ENCODE results near the gene PTPN23. TPM values are rescaled to one million over a fixed set of nuclear protein-coding genes. Genes with fewer than 3 reads are reported as not detected.
"Not testable (repeated sequence)": the region's sequence is repeated elsewhere in the genome, so short reads cannot be mapped to it uniquely, and the experiment has no call there.

PTPN23 gene
- total RNA-seq, 1 experiment from 2014 or later, result 6.8 TPM

GRCh38 chr3:47440131-47440530, 59.3 kb downstream of the PTPN23 start:
- no peaks in the 10 kb centered on the region for H3K9me3 ChIP-seq (replicated peaks)
- no peak overlapping the region for H3K4me3 ChIP-seq
- no peaks in the 10 kb centered on the region for H3K4me1 ChIP-seq (replicated peaks)
- DNase-seq (ENCODE audit: low read depth in 1 of 2, low spot score in 2 of 2), result no peak
- H3K27me3 ChIP-seq (replicated peaks), result no peaks in the 10 kb centered on the region
- no peaks in the 10 kb centered on the region for H3K36me3 ChIP-seq
- H3K27ac ChIP-seq, result no peak overlapping the region

- no peak overlapping the region for H3K27ac ChIP-seq
- DNase-seq (ENCODE audit: low read depth in 1 of 2, low spot score in 2 of 2), result no peak
Measured at GRCh38 chr3:47441796-47442551, 61.2 kb downstream of the PTPN23 start.

GRCh38 chr3:47443611-47443995, 62.8 kb downstream of the PTPN23 start:
- no peak overlapping the region for H3K4me3 ChIP-seq
- no peaks in the 10 kb centered on the region for H3K27me3 ChIP-seq (replicated peaks)
- H3K36me3 ChIP-seq, result no peaks in the 10 kb centered on the region
- no peaks in the 10 kb centered on the region for H3K9me3 ChIP-seq (replicated peaks)
- H3K4me1 ChIP-seq (replicated peaks), result no peaks in the 10 kb centered on the region
- DNase-seq (ENCODE audit: low read depth in 1 of 2, low spot score in 2 of 2), result no peak
- H3K27ac ChIP-seq, result no peak overlapping the region

More at GRCh38 chr3:47441796-47442551, 61.2 kb downstream of the PTPN23 start:
- H3K36me3 ChIP-seq, result no peaks in the 10 kb centered on the region
- no peaks in the 10 kb centered on the region for H3K9me3 ChIP-seq (replicated peaks)
- H3K4me1 ChIP-seq (replicated peaks), result no peaks in the 10 kb centered on the region
- no peaks in the 10 kb centered on the region for H3K27me3 ChIP-seq (replicated peaks)
- no peak overlapping the region for H3K4me3 ChIP-seq

DNA sequence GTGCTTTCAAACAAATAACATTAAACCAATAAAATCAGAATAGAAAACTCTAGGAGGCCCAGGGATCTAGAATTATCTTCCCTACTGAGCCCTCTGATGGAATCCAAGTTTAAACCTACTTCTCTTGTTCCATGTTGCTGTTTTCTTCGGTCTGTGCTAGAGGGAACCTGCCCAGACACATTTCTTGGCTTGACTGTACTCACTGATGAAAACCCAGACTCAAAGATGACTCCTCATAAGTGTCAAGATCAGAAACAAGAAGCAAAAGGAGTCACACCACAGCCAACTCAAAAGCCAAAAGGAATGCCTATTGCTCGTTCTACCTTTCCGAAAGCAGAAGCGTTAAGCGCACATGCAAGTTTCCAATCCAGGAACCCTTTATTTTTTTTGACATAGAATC, 63.3 kb downstream of the PTPN23 start:
- no peak for DNase-seq (ENCODE audit: low read depth in 1 of 2, low spot score in 2 of 2)
- H3K27me3 ChIP-seq (replicated peaks), result no peaks in the 10 kb centered on the region
- no peaks in the 10 kb centered on the region for H3K9me3 ChIP-seq (replicated peaks)
- H3K4me1 ChIP-seq (replicated peaks), result no peaks in the 10 kb centered on the region
- no peak overlapping the region for H3K4me3 ChIP-seq
- H3K36me3 ChIP-seq, result no peaks in the 10 kb centered on the region
- H3K27ac ChIP-seq, result no peak overlapping the region

GRCh38 chr3:47452453-47453215, 71.8 kb downstream of the PTPN23 start:
- Histone ChIP-seq H3K4me1 (replicated peaks) (no peaks in the 10 kb centered on the region), H3K27me3 (replicated peaks) (no peaks in the 10 kb centered on the region), H3K27ac (no peak overlapping the region), H3K36me3 (no peaks in the 10 kb centered on the region), H3K4me3 (no peak overlapping the region), H3K9me3 (replicated peaks) (no peaks in the 10 kb centered on the region)
- no peak for DNase-seq (ENCODE audit: low read depth in 1 of 2, low spot score in 2 of 2)

- no peaks in the 10 kb centered on the region for H3K4me1 ChIP-seq (replicated peaks)
- H3K9me3 ChIP-seq (replicated peaks), result no peaks in the 10 kb centered on the region
- H3K4me3 ChIP-seq, result no peak overlapping the region
- H3K27ac ChIP-seq, result no peak overlapping the region
- no peaks in the 10 kb centered on the region for H3K27me3 ChIP-seq (replicated peaks)
- no peak for DNase-seq (ENCODE audit: low read depth in 1 of 2, low spot score in 2 of 2)
- no peaks in the 10 kb centered on the region for H3K36me3 ChIP-seq
Measured at GRCh38 chr3:47455806-47456452, 75.1 kb downstream of the PTPN23 start.

- DNase-seq (ENCODE audit: low read depth in 1 of 2, low spot score in 2 of 2), result no peak
- Histone ChIP-seq H3K4me1 (replicated peaks) (no peaks in the 10 kb centered on the region), H3K36me3 (no peaks in the 10 kb centered on the region), H3K27ac (no peak overlapping the region), H3K27me3 (replicated peaks) (no peaks in the 10 kb centered on the region), H3K9me3 (replicated peaks) (no peaks in the 10 kb centered on the region), H3K4me3 (no peak overlapping the region)
Measured at GRCh38 chr3:47456984-47457383, 76.2 kb downstream of the PTPN23 start.

DNA sequence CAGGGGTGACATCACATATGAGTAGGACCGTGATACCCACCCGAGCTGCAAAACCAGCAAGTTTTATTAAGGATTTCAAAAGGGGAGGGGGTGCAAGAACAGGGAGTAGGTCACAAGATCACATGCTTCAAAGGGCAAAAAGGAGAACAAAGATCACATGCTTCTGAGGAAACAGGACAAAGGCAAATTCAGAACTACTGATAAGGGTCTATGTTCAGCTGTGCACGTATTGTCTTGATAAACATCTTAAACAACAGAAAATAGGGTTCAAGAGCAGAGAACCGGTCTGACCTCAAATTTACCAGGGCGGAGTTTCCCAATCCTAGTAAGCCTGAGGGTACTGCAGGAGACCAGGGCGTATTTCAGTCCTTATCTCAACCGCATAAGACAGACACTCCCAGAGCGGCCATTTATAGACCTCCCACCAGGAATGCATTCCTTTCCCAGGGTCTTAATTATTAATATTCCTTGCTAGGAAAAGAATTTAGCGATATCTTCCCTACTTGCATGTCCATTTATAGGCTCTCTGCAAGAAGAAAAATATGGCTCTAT, 78.8 kb downstream of the PTPN23 start:
- H3K36me3 ChIP-seq; H3K27me3 ChIP-seq (replicated peaks); H3K4me1 ChIP-seq (replicated peaks); H3K4me3 ChIP-seq; H3K9me3 ChIP-seq (replicated peaks); H3K27ac ChIP-seq; DNase-seq (ENCODE audit: low read depth in 1 of 2, low spot score in 2 of 2): not testable (repeated sequence)

Other genes starting within 250 kb of the PTPN23 start
- 18.9 and 22.7 TPM in 2 replicates for gene SETD2, start 216.9 kb upstream of the PTPN23 start, total RNA-seq (2014; rRNA removed; shearing (Covaris generic))
- 2.9 and 3.2 TPM in 2 replicates for gene KIF9, start 98.2 kb upstream of the PTPN23 start, total RNA-seq (2014; rRNA removed; shearing (Covaris generic))
- 8.0 and 16.6 TPM in 2 replicates for gene KLHL18, start 98.1 kb upstream of the PTPN23 start, total RNA-seq (2014; rRNA removed; shearing (Covaris generic))
- gene SCAP, start 94.9 kb downstream of the PTPN23 start, total RNA-seq (2014; rRNA removed; shearing (Covaris generic)), result 32.6 and 33.5 TPM in 2 replicates
- gene ELP6, start 132.7 kb downstream of the PTPN23 start, total RNA-seq (2014; rRNA removed; shearing (Covaris generic)), result 28.7 and 39.1 TPM in 2 replicates
- 0.24 TPM in 1 of 2 replicates, not detected in the other for gene CSPG5, start 197.8 kb downstream of the PTPN23 start, total RNA-seq (2014; rRNA removed; shearing (Covaris generic))